HepG2 (cell line): ENCODE data around the gene NPTX2. TPM values are rescaled to one million over a fixed set of nuclear protein-coding genes. Genes with fewer than 3 reads are reported as not detected.

Experiments
- CBX2 ChIP-seq, 2 experiments: fragments of 200-600 bp in 1 of 2; sonication (generic); formaldehyde crosslinking in 1 of 2; IDR thresholded peaks; 2 replicates each; pipeline versions ENCODE4 v1.7.0 to v1.8.1; 2018 to 2022; ENCODE audit warnings: low read depth in 2 of 2, low read length in 1 of 2, mild to moderate bottlenecking in 1 of 2, missing genetic modification reagents in 1 of 2
- FOXA1 ChIP-seq, 2 experiments: fragments of 450-650 bp in 1 of 2; sonication (generic) in 1 of 2; formaldehyde crosslinking in 1 of 2; IDR thresholded peaks; 2 replicates each; pipeline versions ENCODE4 v1.4.0 to v1.6.1; 2016 to 2020; ENCODE audit warnings: missing genetic modification reagents in 1 of 2
- NCOR1 ChIP-seq: fragments of 200-600 bp; sonication (generic); IDR thresholded peaks from 2 replicates; pipeline ENCODE4 v1.7.0; 2017; ENCODE audit warnings: antibody characterized with exemption, low read length, borderline replicate concordance
- RAD51 ChIP-seq: fragments of 450-650 bp; IDR thresholded peaks from 2 replicates; pipeline ENCODE4 v1.6.1; 2016; ENCODE audit warnings: borderline replicate concordance
- SOX5 ChIP-seq: IDR thresholded peaks from 2 replicates; pipeline ENCODE4 v1.6.1; 2016; ENCODE audit warnings: borderline replicate concordance
- TARDBP ChIP-seq: sonication (generic); formaldehyde crosslinking; IDR thresholded peaks from 2 replicates; pipeline ENCODE4 v1.8.0; 2022; ENCODE audit warnings: mild to moderate bottlenecking, missing genetic modification reagents
- ZBTB7A ChIP-seq: sonication (generic); formaldehyde crosslinking; IDR thresholded peaks from 2 replicates; pipeline ENCODE4 v1.8.0; 2022; ENCODE audit warnings: mild to moderate bottlenecking, missing genetic modification reagents
- ZNF558 ChIP-seq: sonication (generic); formaldehyde crosslinking; IDR thresholded peaks from 2 replicates; pipeline ENCODE4 v1.9.0; 2022; ENCODE audit warnings: mild to moderate bottlenecking, missing genetic modification reagents, borderline replicate concordance
- ZNF598 ChIP-seq: sonication (generic); formaldehyde crosslinking; IDR thresholded peaks from 2 replicates; pipeline ENCODE4 v1.5.1; 2020; ENCODE audit warnings: mild to moderate bottlenecking, missing genetic modification reagents, borderline replicate concordance
- ZNF619 ChIP-seq: sonication (generic); formaldehyde crosslinking; IDR thresholded peaks from 2 replicates; pipeline ENCODE4 v1.4.0; 2020; ENCODE audit warnings: mild to moderate bottlenecking, missing genetic modification reagents
- polyA plus RNA-seq, 8 experiments: library from polyadenylated mRNA; depleted of rRNA in 3 of 8; stranded (reverse) in 7 of 8; unstranded in 1 of 8; fragments of >200 nt; fragmentation: Illumina TruSeq in 4 of 8; extraction: Trizol in 4 of 8; gene quantifications; 2 replicates each; pipeline versions ENCODE4 v1.2.1 to v1.2.3, GENCODE V29; 2011 to 2016; ENCODE audit warnings: low read depth in 4 of 8, missing spikeins in 1 of 8, mixed read lengths in 1 of 8; ENCODE audit not compliant: insufficient read depth in 1 of 8
- total RNA-seq, 5 experiments: library from RNA; depleted of rRNA; stranded (reverse); fragments of >200 nt; fragmentation: Illumina TruSeq; extraction: Trizol; gene quantifications; 2 replicates each; pipeline ENCODE4 v1.2.3, GENCODE V29; 2016; ENCODE audit warnings: low read depth in 1 of 5
- TF ChIP-seq, protein P1 (sequence below): sonication (generic); formaldehyde crosslinking; IDR thresholded peaks from one replicate; pipeline ENCODE4 v1.5.1; 2020; ENCODE audit warnings: mild to moderate bottlenecking, missing genetic modification reagents; ENCODE audit errors: not compliant biosample characterization
- TF ChIP-seq, protein P2 (sequence below): sonication (generic); formaldehyde crosslinking; IDR thresholded peaks from 2 replicates; pipeline ENCODE4 v1.5.1; 2020; ENCODE audit warnings: mild to moderate bottlenecking, missing genetic modification reagents, moderate library complexity
- TF ChIP-seq, protein P3 (sequence below): sonication (generic); formaldehyde crosslinking; IDR thresholded peaks from 2 replicates; pipeline ENCODE4 v1.8.1; 2023; ENCODE audit warnings: mild to moderate bottlenecking, inconsistent platforms, moderate library complexity, missing genetic modification reagents, borderline replicate concordance
- TF ChIP-seq, protein P4 (sequence below): IDR thresholded peaks from 2 replicates; pipeline ENCODE4 v1.6.1; 2016; ENCODE audit warnings: low read depth, control low read depth

Gene NPTX2
- total and polyA plus RNA-seq, 2 of the 13 experiments (the other 11 are each of a cell fraction or from before 2014, with no cell fraction given) = not detected

DNA sequence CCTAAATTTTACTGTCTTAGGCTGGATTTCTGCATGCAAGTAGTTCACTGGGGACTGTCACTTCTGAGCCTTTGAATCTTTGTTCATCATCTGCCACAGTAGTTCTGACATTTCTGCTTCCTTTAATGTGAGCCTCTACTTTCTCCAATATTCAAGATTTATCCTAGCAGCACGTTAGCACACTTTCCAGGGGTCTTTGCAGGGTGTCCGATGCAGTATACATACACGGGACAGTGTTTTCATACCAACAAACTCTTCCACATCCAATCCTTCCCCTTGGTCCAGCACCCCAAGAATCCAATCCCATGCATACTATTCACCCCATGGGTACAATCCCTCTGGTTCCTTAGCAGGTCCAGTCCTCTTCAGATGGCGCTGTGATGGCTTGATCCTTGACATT, 22.7 kb upstream of the NPTX2 start (continued):
- TF ChIP-seq, protein P1, sequence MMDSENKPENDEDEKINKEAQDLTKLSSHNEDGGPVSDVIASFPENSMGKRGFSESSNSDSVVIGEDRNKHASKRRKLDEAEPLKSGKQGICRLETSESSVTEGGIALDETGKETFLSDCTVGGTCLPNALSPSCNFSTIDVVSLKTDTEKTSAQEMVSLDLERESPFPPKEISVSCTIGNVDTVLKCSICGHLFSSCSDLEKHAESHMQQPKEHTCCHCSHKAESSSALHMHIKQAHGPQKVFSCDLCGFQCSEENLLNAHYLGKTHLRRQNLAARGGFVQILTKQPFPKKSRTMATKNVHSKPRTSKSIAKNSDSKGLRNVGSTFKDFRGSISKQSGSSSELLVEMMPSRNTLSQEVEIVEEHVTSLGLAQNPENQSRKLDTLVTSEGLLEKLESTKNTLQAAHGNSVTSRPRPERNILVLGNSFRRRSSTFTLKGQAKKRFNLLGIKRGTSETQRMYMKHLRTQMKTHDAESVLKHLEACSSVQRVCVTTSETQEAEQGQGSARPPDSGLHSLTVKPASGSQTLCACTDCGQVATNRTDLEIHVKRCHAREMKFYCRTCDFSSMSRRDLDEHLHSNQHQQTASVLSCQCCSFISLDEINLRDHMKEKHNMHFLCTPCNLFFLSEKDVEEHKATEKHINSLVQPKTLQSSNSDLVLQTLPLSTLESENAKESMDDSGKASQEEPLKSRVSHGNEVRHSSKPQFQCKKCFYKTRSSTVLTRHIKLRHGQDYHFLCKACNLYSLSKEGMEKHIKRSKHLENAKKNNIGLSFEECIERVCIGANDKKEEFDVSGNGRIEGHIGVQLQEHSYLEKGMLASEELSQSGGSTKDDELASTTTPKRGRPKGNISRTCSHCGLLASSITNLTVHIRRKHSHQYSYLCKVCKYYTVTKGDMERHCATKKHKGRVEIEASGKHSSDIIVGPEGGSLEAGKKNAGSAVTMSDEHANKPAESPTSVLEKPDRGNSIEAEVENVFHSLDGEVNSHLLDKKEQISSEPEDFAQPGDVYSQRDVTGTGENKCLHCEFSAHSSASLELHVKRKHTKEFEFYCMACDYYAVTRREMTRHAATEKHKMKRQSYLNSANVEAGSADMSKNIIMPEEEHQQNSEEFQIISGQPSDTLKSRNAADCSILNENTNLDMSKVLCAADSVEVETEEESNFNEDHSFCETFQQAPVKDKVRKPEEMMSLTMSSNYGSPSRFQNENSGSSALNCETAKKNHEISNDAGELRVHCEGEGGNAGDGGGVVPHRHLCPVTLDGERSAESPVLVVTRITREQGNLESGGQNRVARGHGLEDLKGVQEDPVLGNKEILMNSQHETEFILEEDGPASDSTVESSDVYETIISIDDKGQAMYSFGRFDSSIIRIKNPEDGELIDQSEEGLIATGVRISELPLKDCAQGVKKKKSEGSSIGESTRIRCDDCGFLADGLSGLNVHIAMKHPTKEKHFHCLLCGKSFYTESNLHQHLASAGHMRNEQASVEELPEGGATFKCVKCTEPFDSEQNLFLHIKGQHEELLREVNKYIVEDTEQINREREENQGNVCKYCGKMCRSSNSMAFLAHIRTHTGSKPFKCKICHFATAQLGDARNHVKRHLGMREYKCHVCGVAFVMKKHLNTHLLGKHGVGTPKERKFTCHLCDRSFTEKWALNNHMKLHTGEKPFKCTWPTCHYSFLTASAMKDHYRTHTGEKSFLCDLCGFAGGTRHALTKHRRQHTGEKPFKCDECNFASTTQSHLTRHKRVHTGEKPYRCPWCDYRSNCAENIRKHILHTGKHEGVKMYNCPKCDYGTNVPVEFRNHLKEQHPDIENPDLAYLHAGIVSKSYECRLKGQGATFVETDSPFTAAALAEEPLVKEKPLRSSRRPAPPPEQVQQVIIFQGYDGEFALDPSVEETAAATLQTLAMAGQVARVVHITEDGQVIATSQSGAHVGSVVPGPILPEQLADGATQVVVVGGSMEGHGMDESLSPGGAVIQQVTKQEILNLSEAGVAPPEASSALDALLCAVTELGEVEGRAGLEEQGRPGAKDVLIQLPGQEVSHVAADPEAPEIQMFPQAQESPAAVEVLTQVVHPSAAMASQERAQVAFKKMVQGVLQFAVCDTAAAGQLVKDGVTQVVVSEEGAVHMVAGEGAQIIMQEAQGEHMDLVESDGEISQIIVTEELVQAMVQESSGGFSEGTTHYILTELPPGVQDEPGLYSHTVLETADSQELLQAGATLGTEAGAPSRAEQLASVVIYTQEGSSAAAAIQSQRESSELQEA (CRISPR knock-in tag) = no peak
- TF ChIP-seq SOX5 (CRISPR knock-in tag) (no peak), ZNF558 (no peak), TARDBP (CRISPR knock-in tag) (no peak), ZBTB7A (CRISPR knock-in tag) (no peak), ZNF619 (no peak), CBX2 (IDR thresholded peaks at IDR 0.05; ENCODE audit: low read depth, low read length) (no peak), CBX2 (CRISPR knock-in tag; IDR thresholded peaks at IDR 0.05; ENCODE audit: low read depth) (no peak), RAD51 (no peak), FOXA1 (IDR thresholded peaks at IDR 0.05) (no peak), FOXA1 (CRISPR knock-in tag; IDR thresholded peaks at IDR 0.05) (no peak), ZNF598 (CRISPR knock-in tag) (no peak), NCOR1 (no peak)
- TF ChIP-seq, protein P2, sequence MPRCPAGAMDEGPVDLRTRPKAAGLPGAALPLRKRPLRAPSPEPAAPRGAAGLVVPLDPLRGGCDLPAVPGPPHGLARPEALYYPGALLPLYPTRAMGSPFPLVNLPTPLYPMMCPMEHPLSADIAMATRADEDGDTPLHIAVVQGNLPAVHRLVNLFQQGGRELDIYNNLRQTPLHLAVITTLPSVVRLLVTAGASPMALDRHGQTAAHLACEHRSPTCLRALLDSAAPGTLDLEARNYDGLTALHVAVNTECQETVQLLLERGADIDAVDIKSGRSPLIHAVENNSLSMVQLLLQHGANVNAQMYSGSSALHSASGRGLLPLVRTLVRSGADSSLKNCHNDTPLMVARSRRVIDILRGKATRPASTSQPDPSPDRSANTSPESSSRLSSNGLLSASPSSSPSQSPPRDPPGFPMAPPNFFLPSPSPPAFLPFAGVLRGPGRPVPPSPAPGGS (CRISPR knock-in tag) = no peak
- TF ChIP-seq, protein P3, sequence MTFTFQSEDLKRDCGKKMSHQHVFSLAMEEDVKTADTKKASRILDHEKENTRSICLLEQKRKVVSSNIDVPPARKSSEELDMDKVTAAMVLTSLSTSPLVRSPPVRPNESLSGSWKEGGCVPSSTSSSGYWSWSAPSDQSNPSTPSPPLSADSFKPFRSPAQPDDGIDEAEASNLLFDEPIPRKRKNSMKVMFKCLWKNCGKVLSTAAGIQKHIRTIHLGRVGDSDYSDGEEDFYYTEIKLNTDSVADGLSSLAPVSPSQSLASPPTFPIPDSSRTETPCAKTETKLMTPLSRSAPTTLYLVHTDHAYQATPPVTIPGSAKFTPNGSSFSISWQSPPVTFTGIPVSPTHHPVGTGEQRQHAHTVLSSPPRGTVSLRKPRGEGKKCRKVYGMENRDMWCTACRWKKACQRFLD (CRISPR knock-in tag) = no peak
- TF ChIP-seq, protein P4, sequence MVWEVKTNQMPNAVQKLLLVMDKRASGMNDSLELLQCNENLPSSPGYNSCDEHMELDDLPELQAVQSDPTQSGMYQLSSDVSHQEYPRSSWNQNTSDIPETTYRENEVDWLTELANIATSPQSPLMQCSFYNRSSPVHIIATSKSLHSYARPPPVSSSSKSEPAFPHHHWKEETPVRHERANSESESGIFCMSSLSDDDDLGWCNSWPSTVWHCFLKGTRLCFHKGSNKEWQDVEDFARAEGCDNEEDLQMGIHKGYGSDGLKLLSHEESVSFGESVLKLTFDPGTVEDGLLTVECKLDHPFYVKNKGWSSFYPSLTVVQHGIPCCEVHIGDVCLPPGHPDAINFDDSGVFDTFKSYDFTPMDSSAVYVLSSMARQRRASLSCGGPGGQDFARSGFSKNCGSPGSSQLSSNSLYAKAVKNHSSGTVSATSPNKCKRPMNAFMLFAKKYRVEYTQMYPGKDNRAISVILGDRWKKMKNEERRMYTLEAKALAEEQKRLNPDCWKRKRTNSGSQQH (CRISPR knock-in tag) = no peak
